T-helper 1 cell (primary cell): ENCODE results near the gene REEP3.
A peak's percentile ranks its signal among the peaks of the same experiment; 100 is the strongest.
"Not testable (repeated sequence)": the region's sequence is repeated elsewhere in the genome, so short reads cannot be mapped to it uniquely, and the experiment has no call there.

Experiments
- DNase-seq, 5 donors: peaks; one replicate each; pipeline ENCODE4 v3.0.0-alpha.2; 2012 to 2020

The REEP3 gene

DNA sequence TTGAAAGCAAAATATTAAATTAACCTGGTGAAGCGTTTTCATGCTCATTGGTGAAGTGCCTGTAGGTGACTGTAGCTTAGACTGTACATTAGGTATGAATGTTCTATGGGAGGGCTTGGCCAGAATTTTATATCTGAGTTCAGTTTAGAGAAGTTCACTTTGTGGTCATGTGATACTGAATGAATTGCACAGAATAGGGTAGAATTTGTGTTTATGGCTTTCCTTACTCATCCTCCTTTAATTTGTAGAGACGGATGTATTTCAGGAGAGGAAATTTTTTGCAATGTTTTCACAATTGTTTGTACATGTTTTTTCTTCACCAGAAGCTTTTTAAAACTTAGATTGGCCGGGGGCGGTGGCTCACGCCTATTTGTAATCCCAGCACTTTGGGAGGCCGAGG lies 32.3 kb downstream of the REEP3 start:
- DNase-seq, result no peak

DNA sequence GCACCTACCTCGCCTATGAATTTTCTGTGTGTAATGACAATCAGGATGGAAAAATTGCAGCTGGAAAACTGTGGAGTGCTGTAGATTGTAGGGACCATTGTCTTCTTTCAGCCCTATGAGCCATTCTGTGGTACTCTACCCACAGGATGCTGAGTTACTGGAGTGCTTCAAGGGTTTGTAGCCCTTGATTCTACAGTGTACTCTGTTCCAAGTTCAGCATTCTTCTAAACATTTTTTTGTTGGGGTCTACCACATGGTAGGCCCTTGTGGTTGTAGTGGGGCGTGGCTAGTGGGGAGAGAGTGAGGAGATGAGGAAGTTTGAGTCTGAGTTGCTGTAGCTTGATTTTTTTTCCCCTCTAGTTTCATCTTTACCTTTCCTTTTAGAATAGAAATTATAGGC lies 33.5 kb downstream of the REEP3 start:
- DNase-seq, result peak in 1 of 5 donors; percentile 2

DNA sequence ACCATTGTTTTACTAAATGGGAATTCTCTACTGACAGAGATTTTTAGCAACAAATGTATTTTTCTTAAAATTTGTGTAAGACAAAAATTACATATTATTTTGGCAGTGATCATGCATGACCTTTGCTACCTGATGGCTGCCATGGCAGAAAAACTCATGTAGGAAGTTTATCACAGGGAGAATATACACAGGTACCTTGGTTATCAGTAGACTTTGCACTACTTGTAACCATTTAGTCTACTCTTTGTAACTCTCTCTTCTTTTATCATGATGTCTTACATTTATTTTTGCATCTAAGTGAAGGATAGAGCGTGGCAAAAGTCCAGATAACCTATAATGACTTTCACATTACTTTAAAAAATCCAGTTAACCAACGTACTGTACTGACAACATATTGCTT lies 34.1 kb downstream of the REEP3 start:
- no peak for DNase-seq

DNA sequence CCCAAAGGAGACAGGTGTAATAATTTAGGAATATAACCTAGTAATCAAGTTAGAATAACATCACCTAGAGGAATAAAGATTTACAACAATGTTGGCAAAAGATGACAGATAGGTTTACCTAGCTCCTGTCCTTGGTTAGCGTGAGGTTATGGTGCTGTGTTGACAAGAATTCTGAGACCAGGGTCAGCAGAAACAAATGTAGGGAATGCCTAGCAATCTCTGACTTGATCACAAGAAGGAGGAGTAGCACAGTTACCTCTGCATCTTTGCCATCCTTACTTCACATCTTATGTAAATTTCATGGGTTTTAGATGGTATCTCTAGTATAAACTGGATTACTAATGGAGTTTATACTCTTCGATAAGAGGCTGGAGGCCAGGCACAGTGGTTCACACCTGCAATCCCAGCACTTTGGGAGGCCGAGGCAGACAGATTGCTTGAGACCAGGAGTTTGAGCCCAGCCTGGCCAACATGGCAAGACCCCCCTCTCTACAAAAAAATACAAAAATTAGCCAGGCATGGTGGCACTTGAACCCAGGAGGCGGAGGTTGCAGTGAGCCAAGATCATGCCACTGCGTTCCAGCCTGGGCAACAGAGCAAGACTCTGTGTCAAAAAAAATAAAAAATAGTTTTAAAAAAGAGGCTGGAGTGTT lies 37.1 kb downstream of the REEP3 start:
- DNase-seq, result no peak

DNA sequence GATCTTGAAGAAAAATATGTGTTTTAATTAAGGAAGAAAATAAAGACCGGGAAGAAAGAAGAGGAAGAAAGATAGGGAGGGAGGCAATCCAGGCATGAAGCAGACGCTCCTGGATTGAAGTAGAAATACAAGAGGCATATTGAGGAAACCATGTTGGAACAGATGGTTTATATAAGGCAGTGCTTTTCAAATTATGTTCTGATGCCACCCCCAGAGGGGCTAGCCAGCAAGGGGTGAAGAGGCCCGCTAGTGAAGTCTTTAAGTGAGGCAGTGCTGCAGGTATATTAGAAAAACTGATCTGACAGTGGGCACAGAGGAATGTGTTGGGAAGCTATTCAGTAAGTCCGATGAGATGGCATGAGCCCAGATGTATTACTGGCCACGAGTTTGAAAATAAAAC lies 40.1 kb downstream of the REEP3 start:
- DNase-seq, result no peak

DNA sequence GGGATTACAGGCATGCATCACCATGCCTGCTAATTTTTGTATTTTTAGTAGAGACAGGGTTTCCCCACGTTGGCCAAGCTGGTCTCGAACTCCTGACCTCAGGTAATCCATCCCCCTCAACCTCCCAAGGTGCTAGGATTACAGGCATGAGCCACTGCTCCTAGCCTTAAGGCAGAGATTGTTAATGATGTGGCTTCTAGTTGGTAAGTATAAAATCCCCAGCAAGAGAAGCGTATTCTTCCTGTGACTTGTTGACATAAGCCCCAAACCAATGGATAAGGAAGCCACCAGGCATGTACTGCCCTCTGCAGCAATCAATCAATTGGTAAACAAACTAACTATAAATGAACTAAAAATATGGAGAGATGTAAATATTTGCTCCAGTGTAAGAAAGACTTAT lies 41.2 kb downstream of the REEP3 start:
- DNase-seq, result no peak

DNA sequence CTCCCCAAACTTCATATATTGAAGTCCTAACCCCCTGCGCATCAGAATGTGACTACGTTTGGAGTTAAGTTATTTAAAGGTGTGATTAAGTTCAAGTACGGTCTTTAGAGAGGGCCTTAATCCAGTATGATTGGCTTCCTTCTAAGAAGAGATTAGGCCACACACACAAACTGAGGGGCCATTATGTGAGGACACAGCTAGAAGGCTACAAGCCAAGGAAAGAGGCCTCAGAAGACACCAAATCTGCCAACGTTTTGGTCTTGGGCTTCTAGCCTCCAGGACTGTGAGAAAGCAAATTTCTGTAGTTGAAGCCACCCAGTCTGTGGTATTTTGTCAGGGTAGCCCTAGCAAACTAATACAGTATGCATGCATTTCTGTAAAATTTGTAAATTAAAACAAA lies 41.7 kb downstream of the REEP3 start:
- DNase-seq, result no peak

DNA sequence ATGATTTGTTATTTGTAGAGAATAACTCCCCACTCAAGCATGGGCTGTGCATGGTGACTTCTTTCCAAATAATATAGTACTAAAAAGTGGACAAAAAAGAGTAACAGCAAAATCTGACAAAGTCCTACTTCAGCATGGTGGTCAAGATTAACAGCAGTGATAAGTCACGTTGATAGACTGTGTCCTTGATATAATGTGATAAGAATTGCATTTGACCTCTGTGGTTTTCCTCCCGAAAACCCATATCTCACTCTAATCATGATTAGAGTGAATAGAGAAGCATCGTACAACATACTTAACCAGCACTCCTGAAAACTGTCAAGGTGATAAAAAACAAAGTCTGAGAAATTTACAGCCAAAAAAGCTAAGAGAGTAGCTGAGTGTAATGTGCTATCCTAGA lies 42.4 kb downstream of the REEP3 start:
- DNase-seq, result no peak

DNA sequence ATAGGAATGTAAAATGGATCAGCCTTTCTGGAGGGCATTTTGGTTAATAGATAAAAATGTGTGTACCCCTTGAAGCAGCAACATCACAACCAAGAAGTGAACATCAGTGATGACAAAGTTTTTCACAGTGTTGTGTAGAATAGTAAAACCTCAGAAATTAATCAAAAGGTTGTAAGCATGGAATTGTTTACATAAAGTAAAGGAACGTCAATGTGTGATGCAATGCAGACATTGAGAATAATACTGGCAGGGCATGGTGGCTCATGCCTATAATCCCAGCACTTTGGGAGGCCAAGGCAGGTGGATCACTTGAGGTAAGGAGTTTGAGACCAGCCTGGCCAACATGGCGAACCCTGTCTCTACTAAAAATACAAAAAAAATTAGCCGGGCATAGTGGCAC lies 43.5 kb downstream of the REEP3 start:
- not testable (repeated sequence) for DNase-seq

DNA sequence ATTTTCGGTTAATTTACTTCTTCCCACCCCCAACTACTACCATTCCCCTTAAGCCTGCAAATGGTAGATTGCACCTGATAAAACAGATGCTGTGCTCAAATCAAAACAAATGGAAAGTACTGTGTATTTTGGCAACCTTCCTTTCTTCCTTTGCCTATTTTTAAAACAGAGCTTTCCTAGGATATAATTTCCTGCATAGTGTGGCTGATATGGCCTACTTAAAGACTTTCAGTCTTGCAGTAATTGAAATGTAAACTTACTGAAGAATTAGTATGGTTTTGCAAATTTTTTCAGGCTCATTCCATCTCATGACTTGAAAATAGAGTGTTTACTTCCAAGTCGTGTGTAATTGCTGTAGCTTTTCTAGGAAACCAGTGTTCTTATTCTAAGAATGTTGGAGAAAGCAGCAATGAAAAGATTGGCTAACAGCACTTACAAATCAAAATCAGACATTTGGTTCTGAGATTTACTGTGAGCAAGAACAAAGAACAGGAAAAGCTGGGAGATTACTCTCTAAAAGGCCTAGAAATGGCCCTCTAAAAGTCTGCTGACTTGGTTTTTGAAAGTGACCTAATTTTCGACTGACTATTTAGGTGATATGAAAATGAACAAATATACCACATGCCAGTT lies 52.0 kb downstream of the REEP3 start:
- peak in 1 of 5 donors; percentile 69 for DNase-seq

DNA sequence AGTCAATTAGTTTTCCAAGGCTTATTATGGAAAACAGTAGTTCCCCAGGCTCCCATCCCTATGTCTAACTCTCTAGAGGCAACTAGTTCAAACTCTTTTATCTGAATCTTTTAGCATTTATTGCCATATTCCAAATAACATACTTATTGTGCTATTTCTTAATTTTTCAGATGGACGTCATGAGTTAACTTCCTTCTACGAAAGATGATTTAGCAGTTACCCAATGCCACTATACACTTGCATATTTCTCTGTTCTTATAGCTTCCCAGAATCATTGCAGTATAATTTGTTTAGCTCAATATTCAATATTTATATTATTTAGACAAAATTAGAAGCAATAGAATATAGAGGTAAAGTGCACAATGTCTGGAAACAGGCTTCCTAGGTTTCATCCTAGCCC lies 52.8 kb downstream of the REEP3 start:
- no peak for DNase-seq

DNA sequence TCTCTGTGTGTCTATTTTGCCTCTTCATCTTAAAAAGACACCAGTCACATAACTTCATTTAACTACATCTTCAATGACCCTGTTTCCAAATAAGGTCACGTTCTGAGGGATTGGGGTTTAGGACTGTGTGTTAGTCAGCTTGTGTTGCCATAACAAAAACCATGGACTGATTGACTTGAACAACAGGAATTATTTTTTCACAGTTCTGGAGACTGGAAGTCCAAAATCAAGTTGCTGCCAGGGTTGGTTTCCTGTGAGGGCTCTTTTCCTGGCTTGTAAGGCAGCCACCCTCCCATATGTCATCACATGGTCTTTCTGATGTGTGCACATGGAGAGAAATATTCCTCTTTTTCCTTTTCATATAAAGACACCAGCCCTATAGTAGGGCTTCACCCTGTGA lies 55.3 kb downstream of the REEP3 start:
- no peak for DNase-seq

DNA sequence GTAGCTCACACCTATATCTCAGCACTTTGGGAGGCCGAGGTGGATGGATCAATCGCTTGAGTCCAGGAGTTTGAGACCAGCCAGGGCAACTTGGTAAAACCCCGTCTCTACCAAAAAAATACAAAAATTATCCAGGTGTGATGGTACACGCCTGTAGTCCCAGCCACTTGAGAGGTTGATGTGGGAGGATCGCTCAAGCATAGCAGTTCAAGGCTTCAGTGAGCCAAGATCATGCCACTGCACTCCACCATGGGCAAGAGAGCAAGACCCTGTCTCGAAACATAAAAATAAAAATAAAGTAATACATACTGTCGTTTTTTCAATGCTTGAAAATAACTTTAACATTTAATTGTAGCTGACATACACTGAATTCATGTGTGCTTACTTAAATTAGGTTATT lies 57.3 kb downstream of the REEP3 start:
- no peak for DNase-seq

DNA sequence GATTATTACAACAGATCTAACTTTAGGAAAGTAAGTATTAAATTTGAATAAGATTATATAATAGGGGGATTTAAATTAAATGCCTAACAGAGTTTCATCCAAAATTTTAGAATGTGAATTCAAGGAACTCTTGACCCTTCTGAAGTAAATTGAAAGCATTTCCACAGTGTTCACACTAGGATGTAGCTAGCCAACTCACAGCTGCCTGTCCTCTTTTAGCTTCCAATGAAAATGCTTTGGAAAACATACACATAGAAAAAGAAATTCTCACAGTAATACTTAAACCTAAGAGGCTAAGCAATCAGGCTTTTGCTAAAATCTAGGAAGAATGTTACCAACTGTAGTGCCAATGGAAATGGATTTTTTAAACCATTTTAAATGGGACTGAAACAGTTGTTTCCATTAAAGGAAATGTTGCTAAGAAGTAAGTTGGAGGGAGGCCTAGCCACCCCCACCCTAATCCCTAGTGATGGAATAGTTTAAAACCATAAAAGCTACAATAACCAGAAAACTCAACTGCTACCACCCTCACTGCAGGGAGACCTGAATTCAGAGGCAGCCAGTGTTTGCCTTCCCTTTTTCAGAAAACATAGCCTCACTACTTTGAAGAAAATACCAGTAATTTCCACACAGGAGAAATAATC lies 58.3 kb downstream of the REEP3 start:
- no peak for DNase-seq

DNA sequence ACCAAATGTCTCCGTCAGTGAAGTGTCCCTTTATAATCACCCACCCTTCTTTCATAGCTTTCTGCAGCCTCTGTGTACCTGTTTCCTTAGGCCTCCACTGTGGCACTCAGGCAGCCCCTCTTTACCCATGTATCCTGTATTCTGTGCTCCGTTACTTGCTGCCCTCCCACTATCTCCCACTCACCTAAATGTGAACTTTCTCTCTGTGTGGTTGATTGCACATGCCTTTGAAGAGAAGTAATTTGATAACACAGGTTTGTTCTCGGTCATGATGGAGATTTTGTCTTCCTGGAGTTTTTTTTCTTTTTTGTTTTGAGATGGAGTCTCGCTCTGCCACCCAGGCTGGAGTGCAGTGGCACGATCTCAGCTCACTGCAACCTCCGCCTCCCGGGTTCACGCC lies 61.5 kb downstream of the REEP3 start:
- DNase-seq, result no peak

DNA sequence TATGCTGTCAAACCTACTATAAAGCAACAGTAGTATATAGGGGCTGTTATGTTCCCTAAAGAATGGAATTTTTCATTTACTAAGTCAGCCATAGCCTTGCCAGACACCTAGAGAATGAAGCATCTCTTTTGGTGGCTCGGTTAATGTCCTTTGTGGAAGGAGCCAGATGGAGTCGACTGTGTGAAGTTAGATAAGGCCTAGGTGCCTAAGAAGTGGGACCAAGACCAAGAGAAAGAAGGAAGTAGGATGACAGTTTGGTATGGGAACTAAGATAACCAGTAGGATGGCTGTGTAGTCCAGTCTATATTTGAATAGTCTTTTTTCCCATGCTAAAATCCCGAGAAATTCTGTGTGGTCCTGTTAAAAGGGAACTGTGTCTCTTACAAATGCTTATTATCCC lies 62.2 kb downstream of the REEP3 start:
- DNase-seq, result no peak

DNA sequence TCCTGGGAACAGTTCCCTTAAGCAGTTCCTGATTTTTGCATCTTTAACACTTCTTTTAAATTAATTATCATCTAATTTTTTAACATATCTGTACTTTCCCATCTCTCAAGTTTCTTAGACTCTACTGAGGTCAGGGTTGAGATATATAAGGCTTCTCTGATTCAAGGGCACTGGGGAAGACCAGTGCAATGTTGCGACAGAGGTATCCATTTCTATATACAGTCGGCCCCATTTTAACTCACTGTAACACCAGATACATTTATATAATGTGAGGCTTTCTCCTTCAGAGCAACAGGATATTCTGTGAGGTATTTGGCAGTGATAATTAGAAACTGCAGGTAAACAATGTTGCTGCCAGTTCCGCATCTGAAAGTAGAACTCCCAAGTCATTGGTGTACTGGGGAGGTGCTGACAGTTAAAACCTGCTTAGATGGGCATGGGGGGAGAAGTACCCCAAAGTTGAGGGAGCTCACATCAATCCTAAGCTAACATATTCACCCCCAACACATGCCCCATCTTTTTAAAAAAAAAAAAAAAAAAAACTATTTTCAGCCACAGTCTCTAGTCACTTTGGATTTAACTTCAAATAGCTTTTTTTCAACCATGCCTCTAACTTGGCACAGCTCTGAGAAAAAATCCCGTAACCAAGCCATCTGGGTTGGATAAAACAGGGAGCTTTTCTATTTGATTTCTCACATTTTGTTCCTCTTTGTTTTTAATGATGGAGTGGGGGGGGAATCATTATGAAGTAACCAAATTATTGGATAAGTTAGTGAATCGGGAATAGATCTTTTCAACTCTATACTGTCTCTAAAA lies 62.9 kb downstream of the REEP3 start:
- no peak for DNase-seq

DNA sequence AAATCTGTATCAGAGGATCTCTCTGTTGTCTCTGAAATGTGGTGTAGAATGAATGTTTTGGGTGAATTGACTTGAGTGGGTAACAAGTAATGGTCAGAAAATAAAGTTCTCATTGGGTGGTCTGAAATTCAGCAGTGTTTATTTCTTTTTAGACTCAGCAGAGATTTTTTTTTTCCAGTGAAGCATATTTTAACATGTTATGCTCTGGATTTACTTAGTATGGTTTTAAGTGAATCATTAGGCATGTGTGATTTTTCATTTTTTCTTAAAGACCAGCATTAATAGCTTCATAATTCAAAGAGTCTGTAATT lies 63.5 kb downstream of the REEP3 start:
- no peak for DNase-seq

DNA sequence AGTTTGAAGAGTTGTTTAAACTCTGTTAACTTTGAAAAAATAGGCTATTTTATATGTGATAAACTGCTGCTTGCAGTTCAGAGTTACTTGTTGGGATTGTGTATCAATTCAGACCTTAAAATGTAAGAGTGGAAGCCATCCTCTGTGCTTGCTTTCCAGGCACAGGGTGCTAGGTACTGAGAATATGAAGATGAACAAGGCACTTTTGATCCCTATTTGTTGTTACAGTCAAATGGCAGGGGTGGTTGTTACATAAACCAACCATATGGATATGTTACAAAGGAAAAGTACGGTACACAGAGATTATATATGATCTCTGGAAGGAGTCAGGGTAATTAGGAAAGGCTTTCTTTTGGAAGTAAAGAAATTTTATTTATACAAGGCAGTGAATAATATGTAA lies 63.8 kb downstream of the REEP3 start:
- no peak for DNase-seq

DNA sequence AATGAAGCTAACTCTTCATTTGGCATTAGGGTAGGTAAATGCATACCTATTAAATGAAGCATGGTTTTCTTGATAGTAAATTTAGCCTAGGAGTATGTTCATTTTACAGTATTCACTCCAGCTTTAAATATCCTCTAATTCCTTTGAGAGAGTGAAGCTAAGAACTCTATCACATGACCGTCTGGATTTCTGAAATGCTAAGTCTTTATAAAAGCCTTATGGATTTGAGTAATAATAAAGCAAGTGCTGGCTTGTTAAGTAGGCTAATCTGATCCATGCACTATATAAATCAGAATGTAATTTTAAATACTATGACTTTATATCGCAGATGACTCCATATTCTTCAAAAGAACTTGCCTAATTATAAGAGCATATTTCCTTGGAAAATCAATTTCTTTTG lies 64.8 kb downstream of the REEP3 start:
- DNase-seq, result no peak

DNA sequence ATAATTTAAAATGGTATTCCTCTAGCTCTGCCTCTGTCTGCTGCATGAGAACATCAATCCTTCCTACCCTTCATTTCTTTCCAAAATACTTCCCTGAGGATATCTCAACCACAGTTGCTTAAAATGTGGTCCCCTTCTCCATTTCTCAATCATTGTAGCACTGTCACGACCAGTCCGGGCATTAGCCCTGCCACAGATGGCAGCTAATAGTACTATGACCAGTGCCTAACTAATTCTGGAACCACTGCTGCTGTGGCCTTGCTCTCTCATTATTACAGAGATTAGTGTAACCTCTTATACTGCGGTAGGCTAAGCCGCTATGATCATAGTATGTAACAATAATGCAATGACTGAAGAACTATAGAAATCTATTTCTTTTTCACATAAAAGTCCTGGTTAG lies 66.0 kb downstream of the REEP3 start:
- DNase-seq, result no peak

DNA sequence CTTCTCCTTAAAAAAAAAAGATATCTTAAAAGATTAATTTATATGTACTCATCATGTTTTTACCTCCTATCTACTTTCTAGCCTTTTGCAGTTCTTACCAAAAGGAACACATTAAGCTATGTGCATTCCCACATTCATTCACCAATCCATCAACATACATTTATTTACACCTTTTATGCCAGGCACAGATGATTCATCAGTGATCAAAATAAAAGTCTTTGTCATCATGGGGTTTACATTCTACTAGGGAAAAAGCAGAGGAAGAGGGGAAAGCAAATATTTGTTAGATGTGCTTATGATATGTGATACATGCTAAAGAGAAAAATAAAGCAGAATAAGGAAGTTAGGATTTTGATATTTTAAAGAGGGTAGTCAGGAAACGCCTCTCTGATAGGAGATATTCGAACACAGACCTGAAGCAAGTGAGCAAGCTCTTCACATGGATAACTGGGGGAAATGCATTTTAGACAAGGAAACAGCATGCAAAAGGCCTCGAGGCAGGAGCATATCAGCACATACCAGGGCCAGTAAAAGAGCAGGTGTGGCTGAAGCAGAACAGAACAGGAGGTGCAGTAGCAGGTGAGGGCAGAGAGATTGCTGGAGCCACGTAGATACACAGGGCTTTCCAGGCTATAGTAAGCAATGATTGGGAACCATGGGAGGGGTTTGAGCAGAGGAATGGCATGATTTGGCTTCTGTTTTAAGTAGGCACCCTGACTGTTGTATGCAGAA lies 67.4 kb downstream of the REEP3 start:
- no peak for DNase-seq
